ENCODE data around the gene TTLL5.
A peak's percentile ranks its signal among the peaks of the same experiment; 100 is the strongest.
"Not testable (repeated sequence)": the region's sequence is repeated elsewhere in the genome, so short reads cannot be mapped to it uniquely, and the experiment has no call there.

TTLL5 gene

GRCh38 chr14:75835737-75836136 lies 174.7 kb downstream of the TTLL5 start:
- DNase-seq: no peak

- peak; percentile 47 for DNase-seq
Measured at GRCh38 chr14:75837151-75837787, 176.2 kb downstream of the TTLL5 start.

GRCh38 chr14:75840911-75841310 lies 179.9 kb downstream of the TTLL5 start:
- DNase-seq: no peak

- no peak for DNase-seq
Measured at GRCh38 chr14:75842551-75842950, 181.5 kb downstream of the TTLL5 start.

- DNase-seq: no peak
Measured at GRCh38 chr14:75844486-75844885, 183.4 kb downstream of the TTLL5 start.

GRCh38 chr14:75845136-75845804 lies 184.2 kb downstream of the TTLL5 start:
- no peak for DNase-seq

GRCh38 chr14:75846694-75847093 lies 185.6 kb downstream of the TTLL5 start:
- not testable (repeated sequence) for DNase-seq

GRCh38 chr14:75847584-75847983 lies 186.5 kb downstream of the TTLL5 start:
- DNase-seq: no peak

GRCh38 chr14:75848167-75848913 lies 187.3 kb downstream of the TTLL5 start:
- no peak for DNase-seq

GRCh38 chr14:75849300-75849895 lies 188.4 kb downstream of the TTLL5 start:
- DNase-seq: no peak

GRCh38 chr14:75851574-75851866 lies 190.5 kb downstream of the TTLL5 start:
- no peak for DNase-seq

GRCh38 chr14:75854111-75854799 lies 193.2 kb downstream of the TTLL5 start:
- no peak for DNase-seq

GRCh38 chr14:75857199-75857598 lies 196.2 kb downstream of the TTLL5 start:
- no peak for DNase-seq

- no peak for DNase-seq
Measured at GRCh38 chr14:75858362-75858761, 197.3 kb downstream of the TTLL5 start.

GRCh38 chr14:75859746-75860145 lies 198.7 kb downstream of the TTLL5 start:
- DNase-seq: no peak

GRCh38 chr14:75860561-75861160 lies 199.6 kb downstream of the TTLL5 start:
- DNase-seq: peak; percentile 11

- DNase-seq: no peak
Measured at GRCh38 chr14:75861161-75861621, 200.1 kb downstream of the TTLL5 start.

- DNase-seq: no peak
Measured at GRCh38 chr14:75863221-75863620, 202.2 kb downstream of the TTLL5 start.

- no peak for DNase-seq
Measured at GRCh38 chr14:75864352-75864751, 203.3 kb downstream of the TTLL5 start.

- no peak for DNase-seq
Measured at GRCh38 chr14:75865531-75865930, 204.5 kb downstream of the TTLL5 start.

- no peak for DNase-seq
Measured at GRCh38 chr14:75866970-75867369, 205.9 kb downstream of the TTLL5 start.

- peak; percentile 17 for DNase-seq
Measured at GRCh38 chr14:75871181-75871880, 210.3 kb downstream of the TTLL5 start.

Measured in hematopoietic multipotent progenitor cell treated with erythropoietin and hydrocortisone succinate and interleukin-3 and kit ligand, for 6 days (in vitro differentiated cells).